Endothelial cell of umbilical vein (primary cell): Measurements from ENCODE around the gene RARA. TPM values are rescaled to one million over a fixed set of nuclear protein-coding genes. Genes with fewer than 3 reads are reported as not detected.
A peak's percentile ranks its signal among the peaks of the same experiment; 100 is the strongest.

ENCODE experiments used
- BruUV-seq: library from RNA; stranded (reverse); fragments of 400-500 nt; replicated peaks from 2 replicates; lab custom pipeline; 2021; lab: Mats Ljungman, UMichigan
- CTCF ChIA-PET: fragments of 300-600, 350-600 bp; sonication (Branson Sonifier 250); formaldehyde crosslinking; loops from one replicate; lab custom pipeline; 2021; ENCODE audit warnings: antibody characterized with exemption, inconsistent platforms; lab: Charles Lee
- POLR2A ChIA-PET: fragments of 300-600, 350-600 bp; sonication (Branson Sonifier 250); formaldehyde crosslinking; loops from one replicate; lab custom pipeline; 2021; ENCODE audit warnings: antibody characterized with exemption, inconsistent platforms; lab: Charles Lee
- DNase-seq: peaks from one replicate; pipeline ENCODE4 v3.0.0-alpha.2; 2011; ENCODE audit warnings: low read depth, low spot score
- FAIRE-seq: peaks from 2 replicates; lab custom pipeline; 2011; peaks lifted over from hg19 to GRCh38; lab: Jason Lieb, UNC
- H2AFZ ChIP-seq: 2 replicates; pipeline ENCODE4 v1.6.0; 2012; ENCODE audit warnings: low read depth, low read length, control low read depth, inconsistent platforms
- H3K27ac ChIP-seq: 2 replicates; pipeline ENCODE4 v1.5.1; 2011; ENCODE audit warnings: low read depth, mild to moderate bottlenecking, control low read depth, low read length, moderate library complexity; ENCODE audit not compliant: insufficient read depth
- H3K27me3 ChIP-seq, 2 experiments: 2 replicates each; pipeline versions ENCODE4 v1.6.0 to v1.6.1; 2011; ENCODE audit warnings: low read length in 2 of 2, mixed read lengths in 1 of 2; ENCODE audit not compliant: control insufficient read depth in 2 of 2, insufficient read depth in 2 of 2
- H3K36me3 ChIP-seq, 2 experiments: 2 replicates in 1 of 2; 3 replicates in 1 of 2; pipeline ENCODE4 v1.5.1; 2011; ENCODE audit warnings: low read length in 2 of 2, mild to moderate bottlenecking in 1 of 2, moderate library complexity in 1 of 2; ENCODE audit not compliant: control insufficient read depth in 2 of 2, insufficient read depth in 2 of 2; ENCODE audit errors: extremely low read depth in 1 of 2
- H3K4me1 ChIP-seq: 3 replicates; pipeline ENCODE4 v1.5.1; 2011; ENCODE audit warnings: mild to moderate bottlenecking, low read length; ENCODE audit not compliant: control insufficient read depth, insufficient read depth; ENCODE audit errors: extremely low read depth
- H3K4me2 ChIP-seq: 2 replicates; pipeline ENCODE4 v1.6.1; 2011; ENCODE audit warnings: low read length, control low read depth, mixed read lengths; ENCODE audit not compliant: insufficient read depth
- H3K4me3 ChIP-seq, 3 experiments: fragments of 200-600 bp in 1 of 3; sonication (generic), shearing (Covaris generic) in 1 of 3; replicated peaks in 1 of 3; 2 replicates each; pipeline ENCODE4 v1.5.1; 2011 to 2016; ENCODE audit warnings: control low read depth in 3 of 3, low read length in 3 of 3, mild to moderate bottlenecking in 2 of 3, inconsistent platforms in 1 of 3, low read depth in 1 of 3, moderate library complexity in 1 of 3; ENCODE audit not compliant: insufficient read depth in 1 of 3
- H3K79me2 ChIP-seq: 2 replicates; pipeline ENCODE4 v1.6.0; 2012; ENCODE audit warnings: low read length, inconsistent platforms; ENCODE audit not compliant: control insufficient read depth, insufficient read depth
- H3K9ac ChIP-seq: replicated peaks from 2 replicates; pipeline ENCODE3; 2011; ENCODE audit warnings: low read length, control low read depth; ENCODE audit not compliant: insufficient read depth; ENCODE audit errors: extremely low read depth
- H3K9me1 ChIP-seq: replicated peaks from 3 replicates; pipeline ENCODE4 v1.6.0; 2011; ENCODE audit warnings: mild to moderate bottlenecking, low read length; ENCODE audit not compliant: control insufficient read depth, insufficient read depth; ENCODE audit errors: extremely low read depth
- H3K9me3 ChIP-seq: replicated peaks from 2 replicates; pipeline ENCODE4 v1.5.1; 2012; ENCODE audit warnings: low read length, inconsistent platforms; ENCODE audit not compliant: control insufficient read depth, insufficient read depth
- H4K20me1 ChIP-seq: replicated peaks from 2 replicates; pipeline ENCODE3; 2011; ENCODE audit warnings: mild to moderate bottlenecking, low read length; ENCODE audit not compliant: control insufficient read depth, insufficient read depth; ENCODE audit errors: extremely low read depth
- EZH2 ChIP-seq: IDR thresholded peaks from 2 replicates; pipeline ENCODE4 v1.6.1; 2012; ENCODE audit warnings: borderline replicate concordance, low read depth, mild to moderate bottlenecking, moderate library complexity, low read length, inconsistent platforms; ENCODE audit not compliant: severe bottlenecking
- FOS ChIP-seq: IDR thresholded peaks from 2 replicates; pipeline ENCODE4 v1.6.1; 2011; ENCODE audit warnings: mild to moderate bottlenecking, low read length, moderate library complexity, borderline replicate concordance; ENCODE audit not compliant: insufficient read depth
- JUN ChIP-seq: IDR thresholded peaks from 2 replicates; pipeline ENCODE4 v1.6.1; 2011; ENCODE audit warnings: borderline replicate concordance, low read depth; ENCODE audit not compliant: insufficient read length, insufficient read depth
- MYC ChIP-seq: IDR thresholded peaks from one replicate; pipeline ENCODE4 v1.6.1; 2011; ENCODE audit warnings: mild to moderate bottlenecking, low read depth, low read length
- POLR2AphosphoS5 ChIP-seq: IDR thresholded peaks from 2 replicates; pipeline ENCODE4 v1.6.1; 2012; ENCODE audit warnings: low read depth, mild to moderate bottlenecking, control low read depth, low read length, moderate library complexity; ENCODE audit not compliant: insufficient read depth
- dilution Hi-C: fragments of 300-500 bp; cut with MboI; formaldehyde crosslinking; loops from one replicate; pipeline ENCODE4 v1.15.0; 2019; ENCODE audit warnings: low sequenced_read_pairs; ENCODE audit not compliant: extremely low pct_ligation_motif_present
- intact Hi-C: fragments of 100-400 bp; cut with micrococcal nuclease; formaldehyde crosslinking; loops from one replicate; pipeline ENCODE4 v1.10.0; 2022
- polyA plus RNA-seq, 4 experiments: library from polyadenylated mRNA; depleted of rRNA in 3 of 4; stranded (reverse) in 3 of 4; unstranded in 1 of 4; fragments of >200 nt; gene quantifications; 2 replicates each; pipeline versions ENCODE4 v1.2.1 to v1.2.3, GENCODE V29; 2011 to 2012; ENCODE audit warnings: missing spikeins in 1 of 4
- total RNA-seq: library from RNA; stranded (reverse); gene quantifications from 2 replicates; pipeline ENCODE4 v1.2.3, GENCODE V29; 2021
- TF ChIP-seq, protein P1 (sequence below), 2 donors: IDR thresholded peaks; 1 replicate in 1 of 2; 2 replicates in 1 of 2; pipeline ENCODE4 v1.5.1; 2011; ENCODE audit warnings: low read length in 2 of 2, mild to moderate bottlenecking in 2 of 2, moderate library complexity in 2 of 2, control low read depth in 1 of 2, inconsistent platforms in 1 of 2, low read depth in 1 of 2; ENCODE audit not compliant: insufficient read depth in 1 of 2; ENCODE audit errors: extremely low read depth in 1 of 2
- TF ChIP-seq, protein P2 (sequence below): IDR thresholded peaks from 2 replicates; pipeline ENCODE4 v1.6.1; 2011; ENCODE audit not compliant: insufficient read depth, insufficient read length

RARA gene
- total and polyA plus RNA-seq, 2 donors (not counting 3 experiments of a cell fraction or from before 2014, with no cell fraction given) = 11.9 to 37.8 TPM

DNA sequence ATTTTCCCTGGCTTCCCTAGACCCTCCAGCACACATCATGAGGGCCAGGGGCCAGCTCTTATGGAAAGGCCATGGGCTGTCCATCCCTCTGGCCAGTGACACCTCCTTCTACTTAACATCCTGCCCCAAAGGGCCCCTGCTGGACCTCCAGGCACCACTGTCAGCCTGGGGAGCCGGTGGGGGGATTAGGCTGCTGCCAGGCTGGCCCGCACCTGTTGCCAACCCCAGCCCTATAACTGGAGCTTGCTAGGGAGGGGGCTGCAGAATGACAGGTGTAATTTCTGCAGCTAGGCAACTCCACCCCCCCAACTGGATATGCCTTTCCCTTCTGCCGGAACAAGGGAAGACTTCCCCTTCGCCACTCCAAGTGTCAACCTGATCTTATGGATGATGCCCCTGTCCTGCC, 12.5 kb downstream of the RARA start:
- Histone ChIP-seq H2AFZ (no peak overlapping the region), H3K4me1 (peaks cover 83% of the 10 kb centered on the region), H4K20me1 (no peaks in the 10 kb centered on the region), H3K9me3 (no peaks in the 10 kb centered on the region), H3K4me2 (no peak overlapping the region), H3K36me3 (no peaks in the 10 kb centered on the region), H3K27ac (peak overlapping the region; percentile 95), H3K4me3 (no peak overlapping the region), H3K27me3 (no peaks in the 10 kb centered on the region), H3K79me2 (peaks cover 67% of the 10 kb centered on the region), H3K9me1 (no peaks in the 10 kb centered on the region), H3K9ac (peak overlapping the region; percentile 84)
- TF ChIP-seq, protein P1, sequence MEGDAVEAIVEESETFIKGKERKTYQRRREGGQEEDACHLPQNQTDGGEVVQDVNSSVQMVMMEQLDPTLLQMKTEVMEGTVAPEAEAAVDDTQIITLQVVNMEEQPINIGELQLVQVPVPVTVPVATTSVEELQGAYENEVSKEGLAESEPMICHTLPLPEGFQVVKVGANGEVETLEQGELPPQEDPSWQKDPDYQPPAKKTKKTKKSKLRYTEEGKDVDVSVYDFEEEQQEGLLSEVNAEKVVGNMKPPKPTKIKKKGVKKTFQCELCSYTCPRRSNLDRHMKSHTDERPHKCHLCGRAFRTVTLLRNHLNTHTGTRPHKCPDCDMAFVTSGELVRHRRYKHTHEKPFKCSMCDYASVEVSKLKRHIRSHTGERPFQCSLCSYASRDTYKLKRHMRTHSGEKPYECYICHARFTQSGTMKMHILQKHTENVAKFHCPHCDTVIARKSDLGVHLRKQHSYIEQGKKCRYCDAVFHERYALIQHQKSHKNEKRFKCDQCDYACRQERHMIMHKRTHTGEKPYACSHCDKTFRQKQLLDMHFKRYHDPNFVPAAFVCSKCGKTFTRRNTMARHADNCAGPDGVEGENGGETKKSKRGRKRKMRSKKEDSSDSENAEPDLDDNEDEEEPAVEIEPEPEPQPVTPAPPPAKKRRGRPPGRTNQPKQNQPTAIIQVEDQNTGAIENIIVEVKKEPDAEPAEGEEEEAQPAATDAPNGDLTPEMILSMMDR (IDR thresholded peaks at IDR 0.05; ENCODE audit: extremely low read depth in 1 of 2, insufficient read depth in 1 of 2, low read depth in 1 of 2, low read length in 2 of 2) = no peak
- TF ChIP-seq JUN (no peak), MYC (no peak), FOS (no peak), POLR2AphosphoS5 (no peak), EZH2 (no peak)
- TF ChIP-seq, protein P2, sequence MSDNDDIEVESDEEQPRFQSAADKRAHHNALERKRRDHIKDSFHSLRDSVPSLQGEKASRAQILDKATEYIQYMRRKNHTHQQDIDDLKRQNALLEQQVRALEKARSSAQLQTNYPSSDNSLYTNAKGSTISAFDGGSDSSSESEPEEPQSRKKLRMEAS = no peak
- DNase-seq = no peak
- POLR2A ChIA-PET = no interaction called here
- dilution Hi-C loops (no loop called here), intact Hi-C loops (no loop called here)
- CTCF ChIA-PET = interaction anchor here (1.6 to 2.7 kb wide), 3 partner anchors 10 to 18 kb away, joined by 5 to 7 read pairs (median 6); no protein-coding TSS in a partner anchor
- no TSS peak for BruUV-seq
- FAIRE-seq = no peak
